Measurements from ENCODE around the gene DMD.
"Not testable (repeated sequence)": the region's sequence is repeated elsewhere in the genome, so short reads cannot be mapped to it uniquely, and the experiment has no call there.

DMD gene

GRCh38 chrX:31934842-31935370, 1276.4 kb downstream of the DMD start:
- no peak for DNase-seq

DNA sequence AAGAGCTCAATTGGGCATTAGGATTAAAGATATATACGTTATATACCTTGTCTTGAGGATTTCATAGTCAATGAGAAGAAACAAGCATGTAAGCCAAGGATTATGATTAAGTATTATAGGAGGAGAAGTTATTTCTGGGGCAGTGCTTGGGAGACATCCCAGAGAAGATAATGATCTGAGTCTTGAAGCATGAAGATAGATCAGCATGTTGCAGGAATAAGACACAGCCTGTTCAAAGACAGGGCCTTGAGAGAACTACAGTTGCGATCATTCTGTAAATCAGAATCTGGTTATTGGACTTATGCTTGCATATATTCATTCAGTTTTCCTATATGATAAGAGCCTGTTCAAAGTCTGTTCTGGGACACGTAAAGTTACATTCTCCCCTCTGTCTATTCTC, 1277.3 kb downstream of the DMD start:
- no peak for DNase-seq

DNA sequence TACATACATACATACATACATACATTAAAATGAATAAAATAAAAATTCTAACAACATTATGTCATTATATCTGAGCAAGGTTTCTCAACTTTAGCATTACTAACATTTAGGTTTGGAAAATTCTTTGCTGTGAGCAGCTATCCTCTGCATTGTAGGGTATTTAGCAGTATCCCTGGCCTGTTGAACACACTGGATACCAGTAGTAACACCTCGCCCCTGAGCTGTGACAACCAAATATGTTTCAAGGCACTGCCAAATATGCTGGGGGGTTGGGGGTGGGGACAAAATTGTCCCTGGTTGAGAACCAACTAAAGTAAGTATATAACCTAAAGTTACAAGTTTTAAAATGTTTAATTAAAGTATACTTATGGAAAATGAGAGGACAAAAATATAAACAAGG, 1278.6 kb downstream of the DMD start:
- no peak for DNase-seq

- not testable (repeated sequence) for DNase-seq
These were observed 1279.0 kb downstream of the DMD start for GRCh38 chrX:31932320-31932719.

DNA sequence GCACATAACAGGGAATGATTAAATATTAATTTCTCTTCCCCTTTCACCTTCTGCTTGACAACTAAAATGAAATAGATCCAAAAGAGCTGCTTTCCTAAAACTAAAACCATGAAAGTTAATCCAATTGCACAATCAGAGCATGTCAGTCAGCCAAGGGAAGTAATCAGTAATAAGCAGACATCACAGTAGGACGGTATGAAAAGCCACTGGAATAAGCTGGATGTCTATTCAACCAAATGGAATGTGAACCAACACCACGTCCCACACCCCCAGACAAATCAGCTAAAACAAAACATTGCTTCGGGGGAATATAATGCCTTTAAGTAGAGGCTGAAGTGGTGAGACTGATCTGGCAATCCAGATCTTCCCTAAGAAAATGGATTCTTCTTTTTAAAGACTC, 1280.1 kb downstream of the DMD start:
- DNase-seq: no peak

DNA sequence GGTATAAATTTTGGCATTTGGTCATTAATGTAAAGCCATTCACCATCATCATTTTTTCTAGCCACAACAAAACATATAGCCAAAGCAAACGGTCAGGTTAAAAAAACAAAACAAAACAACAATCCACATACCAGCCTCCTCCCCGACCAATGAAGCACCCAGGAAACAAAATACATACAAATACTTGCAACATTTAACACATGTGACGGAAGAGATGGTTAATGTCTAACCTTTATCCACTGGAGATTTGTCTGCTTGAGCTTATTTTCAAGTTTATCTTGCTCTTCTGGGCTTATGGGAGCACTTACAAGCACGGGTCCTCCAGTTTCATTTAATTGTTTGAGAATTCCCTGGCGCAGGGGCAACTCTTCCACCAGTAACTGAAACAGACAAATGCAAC, 1282.0 kb downstream of the DMD start:
- no peak for DNase-seq

DNA sequence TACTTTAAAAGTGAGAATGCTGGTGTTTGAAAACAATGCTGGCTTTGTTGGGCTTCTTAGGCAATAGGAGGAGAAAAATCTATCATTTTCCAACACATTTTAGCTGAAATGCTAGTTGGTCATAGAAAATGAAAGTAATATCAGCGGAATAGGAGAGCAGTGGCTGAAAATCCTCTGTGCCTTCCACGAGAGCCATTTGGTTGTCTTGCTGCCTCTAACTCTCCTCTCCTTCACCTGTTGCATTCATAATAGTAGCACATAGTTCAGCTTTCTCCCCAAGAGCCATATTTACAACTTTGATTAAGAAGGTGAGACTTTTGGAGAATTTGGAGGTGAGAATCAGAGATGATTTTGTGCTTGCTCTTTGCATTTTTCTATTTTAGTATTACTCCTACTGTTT, 1290.1 kb downstream of the DMD start:
- no peak for DNase-seq

GRCh38 chrX:31909850-31910572, 1301.3 kb downstream of the DMD start:
- no peak for DNase-seq

DNA sequence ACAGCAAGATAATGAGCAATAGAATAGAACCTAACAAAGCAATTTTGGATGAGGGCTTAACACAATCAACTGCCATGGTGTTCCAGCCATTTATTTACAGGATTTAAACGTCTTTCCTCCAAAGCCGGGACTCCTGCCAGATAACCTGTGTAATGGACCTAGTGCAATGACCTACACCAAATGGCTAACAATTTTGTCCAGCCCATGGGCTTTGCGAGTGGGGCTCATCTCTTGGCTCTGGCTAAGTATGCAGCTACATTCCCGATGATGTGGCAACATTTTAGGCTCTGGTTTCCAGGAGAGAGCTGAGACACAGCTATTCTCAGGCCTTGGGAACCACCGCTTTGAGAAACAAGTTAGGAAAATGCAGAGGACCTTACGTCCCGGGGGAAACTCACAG, 1317.2 kb downstream of the DMD start:
- no peak for DNase-seq

GRCh38 chrX:31893525-31893924, 1317.8 kb downstream of the DMD start:
- DNase-seq: no peak

- no peak for DNase-seq
These were observed 1322.3 kb downstream of the DMD start for GRCh38 chrX:31889088-31889487.

- DNase-seq: no peak
These were observed 1326.8 kb downstream of the DMD start for GRCh38 chrX:31884535-31884934.

- no peak for DNase-seq
These were observed 1339.3 kb downstream of the DMD start for GRCh38 chrX:31872007-31872406.

DNA sequence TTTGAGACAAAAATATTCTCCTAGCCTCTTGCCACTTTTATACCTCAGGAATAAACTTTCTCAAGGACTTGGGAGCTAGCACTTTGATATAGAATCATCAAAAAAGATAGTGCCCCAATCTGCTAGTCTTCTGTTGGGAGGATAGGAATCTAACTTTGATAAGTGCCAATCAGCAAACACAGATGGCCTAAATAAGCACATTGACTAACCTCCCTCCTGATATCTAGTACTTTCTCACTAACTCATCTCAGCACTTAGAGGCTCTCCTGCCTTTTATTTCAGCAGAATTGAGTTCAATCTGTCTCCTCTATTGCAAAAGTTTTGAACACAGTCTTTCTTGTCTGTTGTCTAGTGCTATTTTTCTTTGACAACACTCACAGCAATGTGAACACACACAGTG, 1341.1 kb downstream of the DMD start:
- no peak for DNase-seq

- no peak for DNase-seq
These were observed 1350.7 kb downstream of the DMD start for GRCh38 chrX:31860686-31861085.

GRCh38 chrX:31858915-31859314, 1352.4 kb downstream of the DMD start:
- DNase-seq: no peak

DNA sequence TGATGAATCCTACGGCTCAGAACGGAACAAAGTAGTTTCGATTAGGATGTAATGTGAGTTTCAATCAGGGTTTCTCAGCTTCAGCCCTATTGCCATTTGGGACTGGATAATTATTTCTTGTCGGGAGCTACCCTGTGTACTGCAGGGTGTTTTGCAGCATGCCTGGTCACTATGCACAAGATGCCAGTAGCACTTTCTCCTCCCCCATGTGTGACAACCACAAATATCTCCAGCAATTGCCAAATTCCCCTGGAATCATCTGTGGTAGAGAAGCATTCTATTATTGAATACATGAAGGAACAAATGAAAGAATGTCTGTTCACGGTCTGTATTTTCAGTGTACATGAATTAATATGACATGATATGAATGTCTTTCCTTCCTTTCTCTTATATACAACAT, 1356.6 kb downstream of the DMD start:
- DNase-seq: no peak

- no peak for DNase-seq
These were observed 1359.6 kb downstream of the DMD start for GRCh38 chrX:31851761-31852160.

DNA sequence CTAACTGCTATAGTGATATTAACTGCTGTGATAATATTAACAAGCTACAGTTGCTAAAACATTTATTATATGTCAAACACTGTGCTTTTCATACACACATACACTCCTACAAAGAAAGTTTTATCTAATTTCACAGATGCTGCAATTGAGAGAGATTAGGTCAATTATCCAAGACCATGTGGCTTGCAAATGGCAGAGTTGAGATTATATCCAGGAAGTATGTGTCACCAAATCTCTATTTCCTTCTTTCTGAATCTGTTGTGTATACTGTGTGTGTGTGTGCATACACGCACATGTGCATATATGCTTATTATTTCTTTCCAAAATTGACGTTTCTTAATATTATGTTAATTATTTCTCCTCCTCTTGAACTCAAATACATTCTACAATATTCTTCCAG, 1363.6 kb downstream of the DMD start:
- no peak for DNase-seq

GRCh38 chrX:31845003-31845402, 1366.3 kb downstream of the DMD start:
- DNase-seq: no peak

DNA sequence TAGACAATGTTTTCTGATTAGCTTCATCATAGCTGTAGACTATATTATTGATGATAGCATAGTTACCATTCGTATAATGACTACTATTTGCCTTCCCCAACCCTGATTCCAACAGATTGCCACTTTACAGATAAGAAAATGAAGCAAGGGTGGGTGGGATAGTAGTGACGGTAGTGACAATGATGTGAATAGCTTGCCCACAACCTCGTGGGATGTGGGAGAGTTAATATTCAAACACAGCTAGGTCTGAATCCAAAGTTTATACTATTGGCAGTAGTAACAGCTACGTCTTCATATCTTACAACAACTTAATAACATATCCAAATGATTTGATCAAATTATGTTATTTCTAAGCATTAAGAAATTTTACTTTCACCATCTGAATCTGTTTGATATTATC, 1372.7 kb downstream of the DMD start:
- DNase-seq: no peak

DNA sequence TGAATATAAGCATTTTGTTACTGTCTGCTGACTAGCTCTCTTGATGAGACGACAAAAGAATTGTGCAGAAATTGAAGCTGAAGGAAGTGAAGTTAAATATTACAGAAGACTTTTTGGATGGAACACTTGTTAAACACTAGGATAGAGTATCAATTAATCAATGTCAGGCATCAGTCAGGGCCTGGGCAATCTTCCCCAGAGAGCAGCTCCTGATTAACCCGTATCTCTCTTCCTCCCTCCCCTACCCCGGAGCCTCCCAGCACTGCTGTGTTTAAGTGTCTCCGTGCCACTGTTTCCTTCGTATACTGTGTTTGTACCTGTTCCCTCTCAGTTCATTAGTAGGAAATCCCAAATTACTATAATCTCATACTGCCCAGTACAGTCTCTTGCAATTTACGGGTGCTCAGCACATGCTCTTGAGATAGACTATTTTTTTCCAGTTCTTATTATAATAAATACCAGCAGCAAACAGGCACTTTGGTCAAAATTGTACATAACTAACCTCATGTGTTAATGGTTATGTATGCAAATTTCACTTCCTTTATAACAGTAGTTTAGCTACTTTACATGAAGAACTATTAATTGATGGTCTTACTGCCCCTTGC, 1373.8 kb downstream of the DMD start:
- no peak for DNase-seq

- no peak for DNase-seq
These were observed 1374.9 kb downstream of the DMD start for GRCh38 chrX:31836479-31836878.

GRCh38 chrX:31832263-31832662, 1379.1 kb downstream of the DMD start:
- no peak for DNase-seq
